ENCODE data around the gene RRAS2. TPM values are rescaled to one million over a fixed set of nuclear protein-coding genes. Genes with fewer than 3 reads are reported as not detected.
"Not testable (repeated sequence)": the region's sequence is repeated elsewhere in the genome, so short reads cannot be mapped to it uniquely, and the experiment has no call there.

The RRAS2 gene
- total RNA-seq, 1 donor from 2014 or later: 47.1 TPM

- H3K27me3 ChIP-seq: no peaks in the 10 kb centered on the region
- H3K4me3 ChIP-seq: no peak overlapping the region
- H3K36me3 ChIP-seq: no peaks in the 10 kb centered on the region
- no peak for TF ChIP-seq CTCF (IDR thresholded peaks at IDR 0.05)
- H3K27ac ChIP-seq: no peak overlapping the region
- peaks cover 9% of the 10 kb centered on the region for H3K4me1 ChIP-seq
- intact Hi-C loops (cut with DNase I): no loop called here
- ATAC-seq (no peak), DNase-seq (no peak)
- no peaks in the 10 kb centered on the region for H3K9me3 ChIP-seq
Observed at GRCh38 chr11:14360976-14361375, 2.0 kb upstream of the RRAS2 start.

- DNase-seq (no peak), ATAC-seq (no peak)
- TF ChIP-seq CTCF (IDR thresholded peaks at IDR 0.05): no peak
- Histone ChIP-seq H3K4me3 (peak overlapping the region; percentile 80), H3K27ac (no peak overlapping the region), H3K9me3 (no peaks in the 10 kb centered on the region), H3K36me3 (no peaks in the 10 kb centered on the region), H3K27me3 (no peaks in the 10 kb centered on the region), H3K4me1 (peaks cover 9% of the 10 kb centered on the region)
- intact Hi-C loops (cut with DNase I): no loop called here
Observed at GRCh38 chr11:14359501-14360031, 583 bp upstream of the RRAS2 start.

GRCh38 chr11:14357881-14358728 lies 878 bp downstream of the RRAS2 start:
- intact Hi-C loops (cut with DNase I): no loop called here
- Histone ChIP-seq H3K27me3 (no peaks in the 10 kb centered on the region), H3K4me1 (peaks cover 9% of the 10 kb centered on the region), H3K9me3 (no peaks in the 10 kb centered on the region), H3K36me3 (no peaks in the 10 kb centered on the region), H3K27ac (peak overlapping the region; percentile 81), H3K4me3 (peak overlapping the region; percentile 80)
- ATAC-seq (peak; percentile 91), DNase-seq (peak; percentile 88)
- no peak for TF ChIP-seq CTCF (IDR thresholded peaks at IDR 0.05)

- Histone ChIP-seq H3K36me3 (no peaks in the 10 kb centered on the region), H3K27me3 (no peaks in the 10 kb centered on the region), H3K4me1 (peaks cover 9% of the 10 kb centered on the region), H3K4me3 (no peak overlapping the region), H3K9me3 (no peaks in the 10 kb centered on the region), H3K27ac (no peak overlapping the region)
- no peak for DNase-seq
- intact Hi-C loops (cut with DNase I): no loop called here
- ATAC-seq: no peak
- TF ChIP-seq CTCF (IDR thresholded peaks at IDR 0.05): no peak
Observed at GRCh38 chr11:14356342-14356741, 2.6 kb downstream of the RRAS2 start.

GRCh38 chr11:14354604-14355003 lies 4.4 kb downstream of the RRAS2 start:
- H3K27ac ChIP-seq; DNase-seq; H3K9me3 ChIP-seq; intact Hi-C loops (cut with DNase I); ATAC-seq; H3K4me3 ChIP-seq; H3K4me1 ChIP-seq; H3K36me3 ChIP-seq; H3K27me3 ChIP-seq: not testable (repeated sequence)

GRCh38 chr11:14350716-14351238 lies 8.2 kb downstream of the RRAS2 start:
- H3K36me3 ChIP-seq: no peaks in the 10 kb centered on the region
- no peaks in the 10 kb centered on the region for H3K9me3 ChIP-seq
- intact Hi-C loops (cut with DNase I): no loop called here
- H3K27me3 ChIP-seq: no peaks in the 10 kb centered on the region
- no peak for TF ChIP-seq CTCF (IDR thresholded peaks at IDR 0.05)
- no peak overlapping the region for H3K4me3 ChIP-seq
- no peak overlapping the region for H3K27ac ChIP-seq
- no peak for ATAC-seq
- no peak for DNase-seq
- H3K4me1 ChIP-seq: no peaks in the 10 kb centered on the region

All from upper lobe of right lung (tissue), 1 donor.